ENCODE measurements around the gene TRAPPC3L.
"Not testable (repeated sequence)": the region's sequence is repeated elsewhere in the genome, so short reads cannot be mapped to it uniquely, and the experiment has no call there.

Gene TRAPPC3L

GRCh38 chr6:116497113-116497676 lies 48.3 kb downstream of the TRAPPC3L start:
- no peaks in the 10 kb centered on the region for H3K27me3 ChIP-seq (ENCODE audit: control insufficient read depth, insufficient read depth, low read length)
- no peak overlapping the region for H3K9ac ChIP-seq
- no peaks in the 10 kb centered on the region for H3K9me3 ChIP-seq (ENCODE audit: control insufficient read depth, low read length)
- H3K27ac ChIP-seq: no peak overlapping the region
- no peak for TF ChIP-seq CTCF (IDR thresholded peaks at IDR 0.05)
- no peak overlapping the region for H3K4me2 ChIP-seq (ENCODE audit: low read length)
- no peak overlapping the region for H3K4me3 ChIP-seq (ENCODE audit: low read depth, low read length)
- no peaks in the 10 kb centered on the region for H3K4me1 ChIP-seq
- H3K36me3 ChIP-seq (ENCODE audit: control insufficient read depth, insufficient read depth, low read length): no peaks in the 10 kb centered on the region
- H2AFZ ChIP-seq: no peak overlapping the region
- H3K79me2 ChIP-seq: no peaks in the 10 kb centered on the region

GRCh38 chr6:116495161-116495560 lies 50.3 kb downstream of the TRAPPC3L start:
- not testable (repeated sequence) for H3K36me3 ChIP-seq (ENCODE audit: control insufficient read depth, insufficient read depth, low read length); H3K9ac ChIP-seq; H3K27ac ChIP-seq

GRCh38 chr6:116492331-116493067 lies 53.0 kb downstream of the TRAPPC3L start:
- TF ChIP-seq CTCF (IDR thresholded peaks at IDR 0.05): no peak
- H3K9me3 ChIP-seq (ENCODE audit: control insufficient read depth, low read length): no peaks in the 10 kb centered on the region
- no peaks in the 10 kb centered on the region for H3K36me3 ChIP-seq (ENCODE audit: control insufficient read depth, insufficient read depth, low read length)
- H3K9ac ChIP-seq: no peak overlapping the region
- H3K4me3 ChIP-seq (ENCODE audit: low read depth, low read length): no peak overlapping the region
- no peak overlapping the region for H3K27ac ChIP-seq
- no peaks in the 10 kb centered on the region for H3K27me3 ChIP-seq (ENCODE audit: control insufficient read depth, insufficient read depth, low read length)
- no peak overlapping the region for H3K4me2 ChIP-seq (ENCODE audit: low read length)
- no peak overlapping the region for H2AFZ ChIP-seq
- H3K4me1 ChIP-seq: no peaks in the 10 kb centered on the region
- no peaks in the 10 kb centered on the region for H3K79me2 ChIP-seq

More at GRCh38 chr6:116495161-116495560, 50.3 kb downstream of the TRAPPC3L start:
- H3K4me2 ChIP-seq (ENCODE audit: low read length); H3K4me1 ChIP-seq; H3K9me3 ChIP-seq (ENCODE audit: control insufficient read depth, low read length); H3K27me3 ChIP-seq (ENCODE audit: control insufficient read depth, insufficient read depth, low read length); H3K79me2 ChIP-seq; H2AFZ ChIP-seq; H3K4me3 ChIP-seq (ENCODE audit: low read depth, low read length): not testable (repeated sequence)

- TF ChIP-seq CTCF (IDR thresholded peaks at IDR 0.05): no peak
- no peak overlapping the region for H3K27ac ChIP-seq
- H3K4me3 ChIP-seq (ENCODE audit: low read depth, low read length): no peak overlapping the region
- no peaks in the 10 kb centered on the region for H3K79me2 ChIP-seq
- H3K4me2 ChIP-seq (ENCODE audit: low read length): no peak overlapping the region
- H3K9me3 ChIP-seq (ENCODE audit: control insufficient read depth, low read length): no peaks in the 10 kb centered on the region
- H3K9ac ChIP-seq: no peak overlapping the region
- no peaks in the 10 kb centered on the region for H3K27me3 ChIP-seq (ENCODE audit: control insufficient read depth, insufficient read depth, low read length)
- H2AFZ ChIP-seq: no peak overlapping the region
- no peaks in the 10 kb centered on the region for H3K36me3 ChIP-seq (ENCODE audit: control insufficient read depth, insufficient read depth, low read length)
- H3K4me1 ChIP-seq: no peaks in the 10 kb centered on the region
These were observed 53.7 kb downstream of the TRAPPC3L start for GRCh38 chr6:116491610-116492330.

GRCh38 chr6:116485559-116486184 lies 59.8 kb downstream of the TRAPPC3L start:
- Histone ChIP-seq H3K36me3 (ENCODE audit: control insufficient read depth, insufficient read depth, low read length) (no peaks in the 10 kb centered on the region), H3K79me2 (no peaks in the 10 kb centered on the region)
- no peak for TF ChIP-seq CTCF (IDR thresholded peaks at IDR 0.05)

More at GRCh38 chr6:116485559-116486184, 59.8 kb downstream of the TRAPPC3L start:
- H3K4me3 ChIP-seq (ENCODE audit: low read depth, low read length): no peak overlapping the region
- H3K9me3 ChIP-seq (ENCODE audit: control insufficient read depth, low read length): no peaks in the 10 kb centered on the region
- H3K9ac ChIP-seq: no peak overlapping the region
- no peak overlapping the region for H2AFZ ChIP-seq
- no peaks in the 10 kb centered on the region for H3K27me3 ChIP-seq (ENCODE audit: control insufficient read depth, insufficient read depth, low read length)
- H3K4me2 ChIP-seq (ENCODE audit: low read length): no peak overlapping the region
- peaks cover 3% of the 10 kb centered on the region for H3K4me1 ChIP-seq
- no peak overlapping the region for H3K27ac ChIP-seq

All from parathyroid adenoma (tissue), 2 donors.